HL-60/S4 treated with phorbol 12-myristate 13-acetate at 8.2 ng/mL for 4 days and 3 days (cell line): ENCODE measurements around the gene SGCD.

Source experiments
- in situ Hi-C: fragments of 300-500 bp; cut with MboI; formaldehyde crosslinking; loops from 2 replicates; pipeline ENCODE4 v1.15.0; 2022; ENCODE audit warnings: low sequenced_read_pairs

Gene SGCD

DNA sequence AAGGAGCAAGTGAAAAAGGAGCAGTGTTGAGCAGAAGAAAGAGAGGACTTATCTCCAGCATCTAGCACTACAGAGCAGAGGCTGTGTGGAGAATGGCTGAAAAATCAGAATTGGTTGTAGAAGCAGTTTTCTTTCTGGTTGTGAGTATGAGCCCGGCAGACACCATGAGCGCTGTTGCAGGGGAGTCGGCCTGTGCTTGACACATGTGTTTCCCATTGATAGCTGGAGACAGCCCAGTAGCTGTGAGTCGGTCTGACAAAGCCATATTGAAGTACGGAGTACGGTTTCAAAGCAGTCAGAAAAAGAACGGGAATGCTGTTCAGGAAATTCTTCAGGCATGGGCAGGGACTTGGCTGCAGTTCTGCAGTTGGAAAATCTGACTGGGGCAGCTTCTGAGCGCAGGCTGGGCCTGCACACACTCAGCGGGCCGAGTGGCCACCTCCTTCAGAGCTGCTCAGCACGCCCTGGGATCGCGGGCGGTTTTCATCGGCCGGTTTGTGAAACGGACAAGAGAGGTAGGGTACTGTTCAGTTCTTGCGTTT, at the start of gene SGCD:
TSS of gene SGCD (plus strand) at position 447 of the 542 bp plus-strand sequence.
- in situ Hi-C loops: no loop called here

DNA sequence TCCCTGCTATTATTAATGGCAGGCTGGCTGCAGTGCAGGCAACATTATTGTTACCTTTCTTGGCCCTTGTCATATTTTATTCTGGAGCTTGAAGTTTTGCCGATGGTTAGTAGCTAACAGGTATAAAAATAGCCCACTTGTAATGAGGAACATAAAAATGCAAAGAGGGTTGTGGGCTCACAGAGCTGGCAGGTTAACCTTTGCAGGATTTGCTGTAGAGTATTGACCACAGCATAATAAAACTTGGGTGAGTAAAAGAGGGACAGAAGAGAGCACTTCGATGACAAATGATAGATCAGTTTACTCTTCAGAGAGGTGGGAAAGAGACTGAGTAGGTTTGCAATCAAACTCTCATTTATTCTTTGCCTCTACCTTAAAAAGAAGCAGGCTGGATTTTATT, 49.7 kb upstream of the SGCD start:
- in situ Hi-C loops: no loop called here

DNA sequence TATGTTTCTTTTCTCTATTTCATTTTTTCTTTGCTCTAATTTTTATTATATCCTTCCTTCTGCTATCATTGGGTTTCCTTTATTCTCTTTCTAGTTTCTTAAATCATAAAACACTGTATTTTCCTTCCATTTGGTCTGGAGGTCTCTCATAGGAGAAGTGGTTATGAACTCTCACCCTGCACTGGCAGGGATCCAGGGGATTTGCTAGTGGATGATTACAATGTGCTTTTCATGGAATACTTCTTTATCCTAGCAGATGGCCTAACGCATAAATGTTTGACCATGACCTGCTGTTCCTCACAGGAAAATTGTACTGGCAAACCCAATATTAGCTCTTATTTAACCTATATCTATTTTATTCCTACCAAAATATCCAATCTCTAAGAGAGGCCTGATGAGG, 31.5 kb upstream of the SGCD start:
- in situ Hi-C loops: no loop called here

DNA sequence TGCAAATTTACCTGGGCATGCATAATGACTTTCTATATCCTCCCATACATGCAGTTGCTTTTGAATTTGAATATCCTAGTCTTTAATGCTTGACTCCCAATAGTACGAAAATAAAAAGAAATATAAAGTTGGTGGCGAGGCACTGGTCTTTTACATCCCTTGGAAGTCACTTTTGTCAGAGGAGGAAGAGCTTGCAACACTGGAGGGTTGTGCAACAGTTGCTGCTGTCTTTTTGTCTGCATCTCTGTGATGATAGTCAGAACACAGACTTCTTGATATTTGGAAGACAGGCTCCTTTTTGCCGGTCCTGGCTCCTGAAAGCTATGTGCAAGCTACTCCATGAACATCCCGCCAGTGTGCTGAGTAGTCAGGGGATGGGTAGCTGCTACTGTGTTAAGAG, 16.8 kb upstream of the SGCD start:
- in situ Hi-C loops: no loop called here

DNA sequence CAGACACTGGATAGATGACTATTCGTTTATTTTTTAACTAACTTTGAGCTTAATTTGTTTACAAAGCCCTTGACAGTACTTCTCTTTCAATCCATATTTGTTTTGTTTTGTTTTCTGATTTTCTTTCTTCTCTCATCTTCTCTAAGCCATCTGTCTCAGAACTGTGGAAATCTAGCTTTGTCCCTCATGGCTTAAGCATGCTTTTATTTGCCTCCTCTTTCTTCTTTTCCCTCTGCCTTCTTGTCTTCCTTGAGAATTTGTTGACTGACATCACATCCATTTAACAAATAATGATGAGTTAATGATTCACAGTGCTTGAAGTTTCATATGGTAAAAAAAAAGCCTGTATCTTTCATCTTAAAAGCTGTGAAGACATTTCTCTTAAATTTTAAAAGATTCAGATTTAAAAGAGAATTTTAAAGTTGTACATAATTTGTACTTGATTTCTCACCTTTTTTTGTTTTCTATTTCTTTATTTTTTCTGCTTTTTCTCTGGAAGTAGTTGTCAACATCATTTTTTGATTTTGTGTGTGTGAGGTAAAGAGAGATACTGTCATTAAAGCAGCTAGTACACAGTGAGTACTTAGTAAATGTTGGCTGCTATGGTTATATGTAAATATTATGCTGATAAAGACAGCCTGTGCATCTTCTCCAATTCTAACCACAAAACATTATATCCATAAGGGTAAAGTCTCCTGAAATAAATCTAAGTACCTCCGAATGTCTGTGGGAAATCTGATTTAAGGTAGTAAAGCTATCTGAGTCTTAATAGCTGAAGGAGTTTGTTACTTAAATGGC, 13.9 kb upstream of the SGCD start:
- in situ Hi-C loops: no loop called here

DNA sequence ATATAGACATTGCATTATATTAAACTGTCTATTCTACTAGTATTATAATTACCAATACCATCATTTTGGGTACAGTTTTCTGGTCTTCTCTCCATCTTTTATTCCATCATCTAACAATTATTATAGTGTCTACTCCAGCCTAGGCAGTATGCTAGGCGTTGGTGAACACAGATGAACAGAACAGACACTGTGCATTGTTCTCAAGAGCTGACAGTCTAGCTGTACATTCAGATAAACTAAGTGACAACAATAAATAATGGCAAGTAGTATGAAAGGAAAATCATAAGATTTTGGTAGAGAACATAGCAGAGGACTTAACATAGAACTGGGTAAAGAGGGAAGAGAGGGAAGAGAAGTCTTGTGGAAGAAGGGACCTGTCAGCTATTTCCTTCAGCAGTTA, 12.5 kb upstream of the SGCD start:
- in situ Hi-C loops: no loop called here

DNA sequence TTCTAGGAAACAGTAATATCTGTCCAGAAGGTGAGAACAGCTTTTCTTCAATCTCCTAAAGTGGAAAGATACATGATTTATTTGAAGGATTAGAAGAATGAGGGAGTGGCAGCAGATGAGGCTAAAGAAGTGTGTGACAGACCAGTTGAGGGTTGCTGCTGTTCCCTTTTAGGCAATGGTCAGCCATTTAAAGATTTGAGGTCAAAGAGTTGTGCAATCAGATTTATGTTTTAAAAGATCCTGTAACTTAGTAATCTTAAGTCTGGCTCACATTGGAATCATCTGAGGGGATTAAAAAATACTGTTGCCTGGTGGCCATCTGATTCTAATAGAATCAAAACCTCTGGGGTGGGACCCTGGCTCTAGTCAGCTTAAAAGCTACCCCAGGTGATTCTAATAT, 4.3 kb upstream of the SGCD start:
- in situ Hi-C loops: no loop called here

DNA sequence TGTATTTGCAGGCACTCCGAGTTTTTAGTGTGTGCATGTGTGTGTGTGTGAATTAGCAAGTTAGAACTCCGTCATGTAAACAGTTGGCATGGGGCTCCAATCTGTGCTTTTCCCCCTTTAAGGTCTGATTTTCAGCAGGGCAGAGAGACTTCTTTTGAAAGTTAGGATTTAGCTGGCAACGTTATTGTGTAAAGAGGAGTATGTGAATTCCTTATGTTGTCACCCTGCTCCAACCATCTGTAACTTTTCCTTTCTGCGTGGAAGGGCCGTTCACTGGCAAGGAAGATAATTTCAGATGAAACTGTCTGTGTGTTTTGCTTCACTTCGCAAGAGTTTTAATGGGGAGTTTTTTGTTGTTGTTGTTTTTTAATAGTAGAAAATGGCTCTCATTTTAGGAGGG, 332 bp downstream of the SGCD start:
- in situ Hi-C loops: no loop called here

DNA sequence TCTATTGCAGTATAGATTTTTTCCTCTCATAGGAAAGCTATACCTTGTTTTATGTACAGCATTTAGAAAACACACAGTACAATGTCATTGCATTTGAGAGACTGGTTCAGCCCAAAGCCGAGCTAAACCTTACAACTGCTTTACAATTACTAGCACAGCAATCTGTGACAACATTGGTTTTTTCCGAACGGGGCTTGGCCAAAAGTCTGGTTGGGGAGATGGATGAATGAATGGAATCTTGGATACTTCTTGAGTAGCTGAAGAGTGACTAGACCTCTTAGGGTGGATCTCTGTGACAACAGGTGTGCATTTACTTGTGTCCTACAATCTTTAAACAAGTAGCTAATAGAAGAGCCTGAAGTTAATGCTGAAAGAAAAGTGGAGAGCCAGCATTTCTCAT, 1.2 kb downstream of the SGCD start:
- in situ Hi-C loops: no loop called here

DNA sequence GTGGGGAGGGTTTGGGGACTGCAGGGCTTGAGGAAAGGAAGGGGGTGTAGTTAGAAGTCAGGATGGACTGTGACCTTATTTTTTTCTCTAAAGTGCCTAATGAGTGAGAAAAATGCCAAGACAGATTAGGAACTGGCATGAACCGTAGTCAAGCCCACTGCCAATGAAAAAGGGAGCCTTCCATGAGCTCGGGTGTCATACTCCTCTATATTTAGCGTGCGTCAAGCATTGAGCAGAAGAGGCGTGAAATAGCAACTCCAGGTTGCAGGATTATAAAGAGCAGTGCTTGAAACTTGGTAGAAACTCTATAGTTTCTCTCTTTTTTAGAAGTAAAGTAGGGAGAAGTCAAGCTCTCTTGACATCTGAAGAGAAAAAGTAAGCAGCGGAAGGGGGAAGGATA, 1.8 kb downstream of the SGCD start:
- in situ Hi-C loops: no loop called here

DNA sequence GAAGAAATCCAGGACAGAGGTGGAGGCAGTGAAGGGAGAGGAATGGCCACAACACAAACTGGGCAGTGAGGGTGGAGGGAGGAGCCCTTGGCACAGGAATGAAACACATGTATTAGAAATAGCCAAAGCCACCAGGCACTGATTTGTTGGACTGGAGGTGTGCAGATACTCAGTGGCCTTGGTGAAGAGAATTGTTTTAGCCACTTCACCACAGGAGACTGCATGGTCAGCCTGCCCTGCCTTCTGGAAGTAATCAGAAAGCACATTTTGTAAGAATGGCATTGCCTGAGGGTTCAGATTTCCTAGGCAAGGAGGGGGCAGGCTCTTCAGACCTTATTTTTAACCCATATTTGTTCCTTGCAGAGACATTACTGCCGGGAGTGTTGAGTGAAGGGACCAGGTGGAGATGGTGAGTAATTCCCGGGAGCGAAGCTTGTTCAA, 2.2 kb downstream of the SGCD start:
- in situ Hi-C loops: no loop called here

DNA sequence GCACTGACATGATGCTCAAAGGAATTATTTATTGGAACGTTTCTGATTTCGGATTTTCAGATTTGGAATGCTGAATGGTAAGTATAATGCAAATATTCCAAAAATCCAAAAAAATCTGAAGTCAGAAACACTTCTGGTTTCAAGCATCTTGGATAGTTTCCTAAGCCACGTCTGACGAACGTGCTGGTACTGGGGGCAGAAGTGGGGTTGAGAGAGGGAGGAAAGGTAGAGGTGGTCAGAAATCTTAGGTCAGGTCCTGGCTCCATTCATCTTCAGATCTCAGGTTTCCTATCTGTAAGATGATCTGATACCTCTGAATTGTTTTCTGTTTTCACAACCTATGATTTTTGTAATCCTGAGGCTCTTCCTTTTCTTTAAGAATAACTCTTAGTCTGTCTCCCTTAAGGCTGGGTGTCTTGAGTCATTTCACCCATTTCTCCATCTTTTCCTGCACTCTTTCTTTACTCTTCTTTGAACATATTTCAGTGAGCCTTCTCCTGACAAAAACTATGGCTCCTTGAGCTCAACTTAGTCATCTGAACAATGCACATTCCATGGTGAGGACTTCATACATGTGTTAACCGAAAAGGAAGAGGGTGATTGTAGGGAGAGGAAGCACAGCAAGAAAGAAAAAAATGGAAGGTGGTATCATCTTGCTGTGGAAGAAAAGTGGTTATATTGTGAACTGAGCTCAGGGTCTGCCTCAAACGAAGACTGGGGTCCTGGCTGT, 3.3 kb downstream of the SGCD start:
- in situ Hi-C loops: no loop called here

DNA sequence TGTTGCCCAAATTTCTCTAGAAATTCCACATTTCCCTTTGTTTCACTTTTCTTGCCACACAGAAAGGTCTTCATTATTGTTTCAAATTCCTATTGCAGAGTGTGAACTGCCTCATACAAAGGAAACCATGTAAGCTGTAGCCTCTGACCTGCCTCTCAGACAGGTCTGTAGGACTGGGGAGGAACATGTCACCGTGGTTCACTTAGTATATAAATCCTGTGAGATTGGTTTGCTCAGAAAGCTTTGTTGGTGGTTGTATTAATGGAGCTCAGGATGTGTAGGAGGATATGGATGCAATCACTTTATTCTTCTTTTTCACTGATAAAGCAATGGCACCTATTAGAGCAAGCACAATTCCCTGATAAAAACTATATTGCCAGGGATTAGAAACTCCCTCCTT, 4.2 kb downstream of the SGCD start:
- in situ Hi-C loops: no loop called here

DNA sequence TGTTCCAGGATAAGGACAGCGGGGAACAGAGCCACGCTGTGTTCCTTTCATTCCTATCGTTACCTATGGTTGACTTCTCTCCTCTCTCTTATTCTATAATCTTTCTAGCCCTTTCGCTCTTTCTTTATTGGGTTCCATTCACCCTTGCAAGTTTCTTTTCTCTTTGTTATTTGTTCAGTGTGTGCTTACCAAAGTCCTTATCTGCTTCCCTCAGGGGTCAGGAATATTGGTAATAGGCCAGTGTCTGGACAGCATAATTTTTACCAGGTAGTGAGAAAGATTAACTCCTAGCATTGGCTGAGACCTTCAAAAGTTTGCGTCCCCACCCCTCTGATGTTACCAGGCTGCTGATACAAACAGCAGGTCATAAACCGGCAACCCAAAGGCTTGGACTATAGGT, 4.9 kb downstream of the SGCD start:
- in situ Hi-C loops: no loop called here

DNA sequence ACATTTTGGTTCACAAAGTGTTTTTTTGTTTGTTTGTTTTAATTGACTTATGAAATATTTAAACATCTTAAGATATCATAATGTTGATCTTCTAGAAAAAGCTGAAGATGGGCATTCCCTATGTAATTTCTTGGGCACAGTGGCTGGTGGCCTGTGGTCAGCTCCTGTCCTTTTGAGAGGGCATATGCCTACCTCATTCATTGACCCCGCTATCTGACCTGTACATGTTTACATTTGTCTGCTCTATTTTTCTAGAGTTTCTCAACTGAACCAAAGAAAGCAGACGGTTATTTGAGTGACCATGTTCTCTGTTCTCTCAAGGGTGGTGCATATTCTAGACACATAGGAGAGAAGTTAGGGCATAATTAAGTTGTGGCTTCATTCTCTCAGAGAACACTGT, 5.3 kb downstream of the SGCD start:
- in situ Hi-C loops: no loop called here

DNA sequence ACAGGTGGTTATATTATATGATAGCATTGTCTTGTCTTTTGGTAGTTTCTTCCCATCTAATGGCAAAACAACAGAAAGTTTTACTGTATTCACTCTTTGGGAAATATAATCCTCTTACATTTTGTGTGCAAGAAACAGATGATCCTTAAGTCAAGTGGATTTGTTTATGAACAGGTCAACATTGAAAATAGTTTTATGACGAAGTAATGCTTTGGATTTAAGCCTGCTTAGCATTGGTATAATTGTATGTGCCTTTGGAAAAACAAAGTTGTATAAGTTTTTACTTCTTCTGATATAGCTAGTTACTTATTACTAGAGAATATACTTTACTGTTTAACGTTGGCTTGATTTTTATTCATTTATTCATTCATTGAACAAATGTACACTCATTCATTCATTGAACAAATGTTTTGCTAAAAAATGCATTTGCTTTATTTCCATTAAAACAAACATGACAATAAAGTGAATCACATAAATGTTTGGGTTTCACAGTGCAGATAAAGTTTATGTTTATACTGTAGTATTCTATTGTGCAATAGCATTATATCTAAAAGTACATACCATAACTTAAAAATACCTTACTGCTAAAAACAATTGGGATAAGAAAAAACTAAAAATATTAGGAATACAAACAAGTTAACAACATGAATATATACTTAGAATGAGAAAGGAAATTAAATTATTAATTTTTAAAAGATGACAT, 12.3 kb downstream of the SGCD start:
- in situ Hi-C loops: no loop called here

DNA sequence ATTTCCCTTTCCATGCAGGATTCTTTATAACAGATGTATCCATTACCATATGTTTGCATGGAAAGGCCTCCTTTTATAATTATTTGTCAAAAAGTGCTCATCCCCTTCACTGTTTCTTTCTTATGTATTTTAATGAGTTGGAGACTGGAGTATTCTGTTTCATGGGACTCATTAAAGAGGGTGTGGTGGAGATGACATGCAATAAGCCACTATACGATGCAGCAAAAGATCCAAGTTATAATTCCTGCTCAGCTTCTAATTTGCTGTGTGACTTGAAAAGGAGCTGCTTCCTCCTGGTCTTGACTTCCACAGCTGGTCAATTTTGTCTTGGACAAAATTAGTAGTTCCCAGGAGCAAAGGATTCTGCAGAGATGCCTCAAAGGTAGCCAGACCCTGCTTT, 13.9 kb downstream of the SGCD start:
- in situ Hi-C loops: no loop called here

DNA sequence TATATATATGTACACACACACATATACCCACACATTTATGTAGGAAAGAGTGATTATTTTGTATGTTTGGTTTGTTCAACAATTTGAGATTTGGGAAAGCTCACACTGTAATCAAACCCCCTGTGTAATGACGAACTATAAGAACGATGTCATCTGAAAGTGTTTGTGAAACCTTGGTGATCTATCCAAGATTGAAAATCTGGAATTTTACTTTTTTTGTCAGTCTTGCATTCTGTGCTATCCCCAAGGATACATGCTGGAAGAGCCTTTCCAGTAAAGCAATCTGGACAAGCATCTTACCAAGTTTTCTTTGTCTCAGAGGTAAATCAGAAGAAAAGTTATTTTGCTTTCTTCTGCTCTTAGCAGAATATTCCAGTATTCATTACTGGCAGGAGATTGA, 23.3 kb downstream of the SGCD start:
- in situ Hi-C loops: no loop called here

DNA sequence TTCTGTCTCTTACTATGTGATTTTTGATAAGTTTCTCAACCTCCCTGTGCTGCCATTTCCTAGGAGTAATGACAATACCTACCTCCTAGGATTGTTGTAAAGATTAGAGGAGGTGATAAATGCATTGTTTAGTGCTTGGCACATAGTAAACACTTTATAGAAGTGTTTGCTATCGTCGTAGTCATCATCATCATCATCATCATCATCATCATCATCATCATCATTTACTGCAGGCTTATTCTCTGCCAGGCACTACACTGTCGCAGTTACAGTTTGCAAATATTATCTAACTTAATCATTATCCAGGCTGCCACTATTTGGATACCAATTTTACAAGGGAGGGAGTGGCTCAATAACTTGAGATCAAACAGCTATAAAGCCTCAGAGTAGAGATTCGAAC, 24.5 kb downstream of the SGCD start:
- in situ Hi-C loops: no loop called here

DNA sequence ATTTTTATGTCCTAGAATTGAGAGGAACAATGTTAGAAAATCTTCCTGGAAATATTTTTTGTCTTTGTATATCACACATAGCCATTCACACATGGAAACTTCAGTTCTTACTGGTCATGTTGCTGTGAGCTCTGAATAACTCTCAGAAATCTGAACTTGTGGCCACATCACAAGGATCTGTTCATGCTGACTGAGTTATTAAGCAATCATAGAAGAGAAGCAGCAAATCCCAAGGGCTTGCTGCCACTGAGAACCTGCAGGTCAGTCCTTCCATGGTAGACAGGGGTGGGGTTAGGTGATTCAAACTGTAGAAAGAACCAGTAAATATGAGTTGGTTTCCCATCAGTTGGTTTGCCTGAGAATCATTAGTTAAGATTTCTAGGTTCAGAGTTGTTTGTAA, 27.6 kb downstream of the SGCD start:
- in situ Hi-C loops: no loop called here

DNA sequence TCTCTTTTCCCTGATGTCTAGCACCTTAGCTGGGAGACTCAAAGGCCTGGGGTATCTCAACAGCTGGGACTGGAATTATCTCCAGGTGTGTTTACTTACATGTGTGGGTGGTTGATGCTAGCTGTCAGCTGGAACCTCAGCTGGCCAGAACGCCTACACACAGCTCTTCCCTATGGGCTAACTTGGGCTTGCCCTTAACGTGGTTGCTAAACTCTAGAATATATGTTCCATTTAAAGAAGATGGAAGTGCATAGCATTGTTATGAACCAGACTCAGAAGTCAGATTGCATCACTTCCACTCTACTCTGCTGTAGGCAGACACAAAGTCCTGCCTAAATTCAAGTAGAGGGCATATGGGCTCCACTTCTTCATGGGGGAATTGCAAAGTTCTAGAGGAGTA, 29.3 kb downstream of the SGCD start:
- in situ Hi-C loops: no loop called here

DNA sequence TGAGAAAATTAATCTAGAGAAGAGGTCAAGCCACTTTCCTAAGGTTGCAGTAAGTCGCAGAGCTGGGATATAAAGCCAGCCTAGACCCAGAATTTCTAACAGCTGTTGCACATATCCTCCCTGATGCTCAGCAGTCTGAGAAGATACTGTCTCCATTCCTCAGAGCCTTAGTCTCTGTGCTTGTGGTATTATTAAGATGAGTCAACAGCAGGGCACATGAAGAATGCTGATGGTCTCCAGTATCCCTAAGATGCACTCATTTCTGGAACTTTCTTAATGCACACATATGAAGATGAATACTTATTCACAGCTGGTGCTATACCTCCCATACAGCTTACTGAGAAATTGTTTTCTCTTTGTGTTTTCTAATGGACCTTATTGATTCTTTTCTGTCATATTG, 32.5 kb downstream of the SGCD start:
- in situ Hi-C loops: no loop called here
